GM23338 (cell line): ENCODE measurements around the gene FOXN4.

Source experiments
- CREB1 ChIP-seq: fragments of 250-450 bp; sonication (Bioruptor Pico); IDR thresholded peaks from 2 replicates; pipeline ENCODE4 v1.5.0; 2020; ENCODE audit warnings: low read depth, mild to moderate bottlenecking, moderate library complexity
- CTCF ChIP-seq, 2 experiments: fragments of 200-600 bp in 1 of 2; sonication (generic) in 1 of 2; conservative IDR thresholded peaks; 2 replicates each; pipeline versions ENCODE4 v1.5.1 to v1.6.1; 2016 to 2017; ENCODE audit warnings: antibody characterized with exemption in 2 of 2, low read depth in 2 of 2, mild to moderate bottlenecking in 2 of 2, moderate library complexity in 1 of 2
- EZH2phosphoT487 ChIP-seq: fragments of 200-600 bp; sonication (generic); IDR thresholded peaks from one replicate; pipeline ENCODE4 v1.8.1; 2018; ENCODE audit warnings: antibody characterized with exemption; ENCODE audit not compliant: unreplicated experiment
- JUNB ChIP-seq: IDR thresholded peaks from one replicate; pipeline ENCODE4 v1.6.1; 2016; ENCODE audit warnings: antibody characterized with exemption; ENCODE audit not compliant: unreplicated experiment
- POLR2AphosphoS5 ChIP-seq: IDR thresholded peaks from 2 replicates; pipeline ENCODE4 v1.6.1; 2016; ENCODE audit warnings: antibody characterized with exemption, low read depth
- REST ChIP-seq: IDR thresholded peaks from one replicate; pipeline ENCODE4 v1.6.1; 2018; ENCODE audit warnings: antibody characterized with exemption; ENCODE audit not compliant: unreplicated experiment

GRCh38 chr12:109258607-109259544 is 50.2 kb downstream of the FOXN4 start:
- no peak for TF ChIP-seq EZH2phosphoT487
- TF ChIP-seq POLR2AphosphoS5: no peak
- TF ChIP-seq CTCF (conservative IDR thresholded peaks at IDR 0.05; ENCODE audit: low read depth in 2 of 2): no peak
- TF ChIP-seq CREB1 (CRISPR knock-in tag): no peak
- no peak for TF ChIP-seq JUNB
- TF ChIP-seq REST: peak; percentile 63
